GM23338 (cell line): Measurements from ENCODE around the gene NTMT1.

Experiments
- CREB1 ChIP-seq: fragments of 250-450 bp; sonication (Bioruptor Pico); IDR thresholded peaks from 2 replicates; pipeline ENCODE4 v1.5.0; 2020; ENCODE audit warnings: low read depth, mild to moderate bottlenecking, moderate library complexity
- CTCF ChIP-seq, 2 experiments: fragments of 200-600 bp in 1 of 2; sonication (generic) in 1 of 2; conservative IDR thresholded peaks; 2 replicates each; pipeline versions ENCODE4 v1.5.1 to v1.6.1; 2016 to 2017; ENCODE audit warnings: antibody characterized with exemption in 2 of 2, low read depth in 2 of 2, mild to moderate bottlenecking in 2 of 2, moderate library complexity in 1 of 2
- POLR2AphosphoS5 ChIP-seq: IDR thresholded peaks from 2 replicates; pipeline ENCODE4 v1.6.1; 2016; ENCODE audit warnings: antibody characterized with exemption, low read depth

- TF ChIP-seq CREB1 (no peak), POLR2AphosphoS5 (no peak), CTCF (conservative IDR thresholded peaks at IDR 0.05; ENCODE audit: low read depth in 2 of 2) (no peak)
These were observed 35.1 kb downstream of the NTMT1 start for GRCh38 chr9:129661029-129661428.
